BE2C (cell line): ENCODE data around the gene HEYL.
A peak's percentile ranks its signal among the peaks of the same experiment; 100 is the strongest.

ENCODE experiments used
- DNase-seq: peaks from one replicate; pipeline ENCODE4 v3.0.0-alpha.2; 2020
- H3K27me3 ChIP-seq: fragments of 250-450 bp; sonication (Bioruptor Pico); 2 replicates; pipeline ENCODE4 v1.5.1; 2020; ENCODE audit warnings: mild to moderate bottlenecking
- H3K36me3 ChIP-seq: fragments of 250-450 bp; sonication (Bioruptor Pico); 2 replicates; pipeline ENCODE4 v1.5.1; 2020; ENCODE audit warnings: mild to moderate bottlenecking
- H3K4me1 ChIP-seq: fragments of 250-450 bp; sonication (Bioruptor Pico); 2 replicates; pipeline ENCODE4 v1.5.1; 2020
- H3K4me3 ChIP-seq: 2 replicates; pipeline ENCODE4 v1.5.1; 2011; ENCODE audit warnings: low read depth, low read length
- H3K9me3 ChIP-seq: fragments of 250-450 bp; sonication (Bioruptor Pico); 2 replicates; pipeline ENCODE4 v1.5.1; 2020
- CTCF ChIP-seq: IDR thresholded peaks from 2 replicates; pipeline ENCODE4 v1.5.1; 2012; ENCODE audit warnings: mild to moderate bottlenecking, low read depth, low read length

The HEYL gene

GRCh38 chr1:39650431-39650830, 11.0 kb upstream of the HEYL start:
- H3K4me1 ChIP-seq: peaks cover 19% of the 10 kb centered on the region
- H3K4me3 ChIP-seq: no peak overlapping the region
- H3K27me3 ChIP-seq: no peaks in the 10 kb centered on the region
- H3K36me3 ChIP-seq: no peaks in the 10 kb centered on the region
- no peaks in the 10 kb centered on the region for H3K9me3 ChIP-seq
- no peak for DNase-seq
- TF ChIP-seq CTCF: no peak

- H3K4me3 ChIP-seq: no peak overlapping the region
- H3K27me3 ChIP-seq: no peaks in the 10 kb centered on the region
- H3K9me3 ChIP-seq: no peaks in the 10 kb centered on the region
- H3K36me3 ChIP-seq: no peaks in the 10 kb centered on the region
- peaks cover 19% of the 10 kb centered on the region for H3K4me1 ChIP-seq
- TF ChIP-seq CTCF: no peak
- DNase-seq: no peak
Observed at GRCh38 chr1:39649636-39650185, 10.3 kb upstream of the HEYL start.

- Histone ChIP-seq H3K9me3 (no peaks in the 10 kb centered on the region), H3K36me3 (no peaks in the 10 kb centered on the region), H3K4me1 (peaks cover 9% of the 10 kb centered on the region), H3K27me3 (no peaks in the 10 kb centered on the region), H3K4me3 (no peak overlapping the region)
- no peak for DNase-seq
- TF ChIP-seq CTCF: no peak
Observed at GRCh38 chr1:39648496-39648895, 9.1 kb upstream of the HEYL start.

GRCh38 chr1:39647247-39647646, 7.8 kb upstream of the HEYL start:
- DNase-seq: no peak
- H3K9me3 ChIP-seq: no peaks in the 10 kb centered on the region
- no peak for TF ChIP-seq CTCF
- no peaks in the 10 kb centered on the region for H3K27me3 ChIP-seq
- no peak overlapping the region for H3K4me3 ChIP-seq
- no peaks in the 10 kb centered on the region for H3K36me3 ChIP-seq
- H3K4me1 ChIP-seq: peaks cover 6% of the 10 kb centered on the region; the same call in 1 of the 2 replicates

GRCh38 chr1:39646232-39647081, 7.0 kb upstream of the HEYL start:
- H3K36me3 ChIP-seq: no peaks in the 10 kb centered on the region
- H3K4me1 ChIP-seq: peaks cover 6% of the 10 kb centered on the region; the same call in 1 of the 2 replicates
- no peaks in the 10 kb centered on the region for H3K9me3 ChIP-seq
- no peaks in the 10 kb centered on the region for H3K27me3 ChIP-seq
- DNase-seq: peak; percentile 59
- H3K4me3 ChIP-seq: no peak overlapping the region
- 0 out of 2 replicates have a peak, but pooled peaks have one; percentile 1 for TF ChIP-seq CTCF
